IPS-11a (cell line): ENCODE results near the gene NHSL2.

ENCODE experiments used
- H3K4me3 ChIP-seq: one replicate; pipeline ENCODE4 v1.5.1; 2013; ENCODE audit warnings: low read depth, low read length, control low read depth

The NHSL2 gene

DNA sequence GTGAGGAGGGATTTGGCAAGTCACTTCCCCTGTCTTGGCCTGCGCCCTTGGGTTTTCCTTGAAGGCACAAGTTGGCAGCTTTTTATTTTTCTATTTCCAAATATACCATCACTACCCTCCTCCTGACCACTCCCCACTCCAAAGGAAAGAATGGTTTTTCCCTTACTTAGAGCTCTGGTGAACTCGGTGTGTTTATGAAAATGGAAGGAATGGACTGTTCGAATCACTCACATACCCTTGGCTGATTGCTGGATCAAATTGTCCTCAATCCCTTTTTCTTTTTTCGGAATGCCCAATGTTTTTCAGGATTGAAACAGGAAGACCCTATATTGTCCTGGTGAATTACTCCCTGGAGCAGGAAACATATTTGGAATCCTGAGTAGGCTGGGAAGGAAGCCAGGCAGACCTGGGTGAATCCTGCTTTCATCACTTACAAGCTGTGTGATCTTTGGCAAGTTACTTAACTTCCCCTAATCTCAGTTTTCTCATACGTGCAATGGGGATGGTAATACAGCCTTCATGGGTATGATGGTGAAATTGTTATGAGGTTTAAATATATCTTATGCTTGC is 150.4 kb downstream of the NHSL2 start:
- no peak overlapping the region for H3K4me3 ChIP-seq

DNA sequence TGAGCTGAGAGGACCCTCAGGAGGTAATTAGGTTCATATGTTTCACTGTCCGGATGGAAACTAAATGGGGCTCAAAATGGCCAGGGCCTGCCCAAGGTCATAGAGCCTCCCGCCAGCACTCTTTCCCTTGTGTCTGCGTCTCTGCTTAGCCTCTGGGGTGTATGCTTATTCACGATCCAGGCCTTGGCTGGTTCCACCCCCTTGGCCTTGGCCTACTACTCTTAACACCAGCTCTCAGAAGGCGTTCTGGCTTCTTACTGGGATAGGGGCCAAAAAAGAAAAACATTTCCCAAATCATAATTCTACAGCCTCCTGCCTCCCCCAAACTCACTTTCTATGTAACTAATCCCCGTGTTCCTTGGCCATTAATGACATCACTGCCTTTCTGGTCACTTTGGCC is 152.3 kb downstream of the NHSL2 start:
- no peak overlapping the region for H3K4me3 ChIP-seq

DNA sequence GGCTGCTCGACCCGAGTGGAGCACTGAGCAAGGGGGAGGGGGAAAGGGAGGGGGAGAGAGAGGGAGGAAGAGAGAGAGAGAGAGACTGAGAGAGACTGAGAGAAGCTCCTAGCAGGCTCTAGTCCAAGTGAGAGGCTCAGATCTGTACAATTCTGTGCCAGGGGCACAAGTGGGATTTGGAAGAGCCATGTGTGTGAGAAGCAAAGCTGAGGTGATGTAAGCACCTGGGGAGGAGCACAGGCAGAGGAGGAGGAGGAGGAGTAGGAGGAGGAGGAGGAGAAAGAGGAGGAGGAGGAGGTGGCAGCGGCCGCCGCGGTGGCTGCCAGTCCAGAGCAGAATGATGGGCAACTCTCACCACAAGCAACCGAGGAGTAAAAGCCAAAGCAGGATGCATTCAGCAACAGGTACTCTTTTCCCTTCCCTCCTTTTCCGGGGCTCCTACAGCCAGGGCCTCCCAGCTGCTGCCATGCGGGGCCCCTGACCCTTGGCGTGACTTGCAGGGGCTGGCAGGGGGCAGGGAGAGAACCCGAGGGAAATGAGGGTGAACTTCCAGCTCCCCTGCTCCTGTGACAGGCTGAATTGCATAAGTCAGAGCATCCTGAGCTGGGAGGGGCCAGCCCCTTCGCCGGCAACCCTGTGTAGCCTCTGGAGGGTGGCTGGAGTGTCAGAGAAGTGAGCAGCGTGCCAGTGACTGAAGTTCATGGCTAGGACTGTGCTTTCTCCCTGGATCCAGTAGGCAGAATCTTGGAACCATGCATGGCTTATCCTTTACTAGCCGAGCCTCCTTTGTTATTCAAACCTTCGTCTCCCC is 158.9 kb downstream of the NHSL2 start:
- no peak overlapping the region for H3K4me3 ChIP-seq

DNA sequence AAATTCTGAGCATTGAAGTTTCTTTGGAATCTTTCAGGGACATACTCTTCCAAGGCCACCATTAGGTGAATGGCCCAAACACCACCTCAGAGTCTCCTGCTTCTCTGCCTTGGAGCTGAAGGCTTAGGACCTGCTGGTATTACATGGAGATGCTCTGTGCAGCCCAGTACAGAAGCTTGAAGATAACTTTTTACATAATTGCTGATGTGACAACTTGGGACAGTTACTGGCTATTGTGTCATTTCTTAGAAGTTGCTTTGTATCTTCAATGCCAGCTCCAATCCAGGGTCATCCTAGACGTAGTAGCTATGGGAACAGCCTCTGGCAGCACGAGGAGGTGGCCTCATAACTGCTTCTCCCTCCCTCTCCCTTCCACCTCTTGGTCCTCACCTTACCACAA is 160.6 kb downstream of the NHSL2 start:
- no peak overlapping the region for H3K4me3 ChIP-seq

GRCh38 chrX:72073633-72074032 is 163.0 kb downstream of the NHSL2 start:
- no peak overlapping the region for H3K4me3 ChIP-seq

GRCh38 chrX:72078411-72078810 is 167.8 kb downstream of the NHSL2 start:
- H3K4me3 ChIP-seq: no peak overlapping the region

DNA sequence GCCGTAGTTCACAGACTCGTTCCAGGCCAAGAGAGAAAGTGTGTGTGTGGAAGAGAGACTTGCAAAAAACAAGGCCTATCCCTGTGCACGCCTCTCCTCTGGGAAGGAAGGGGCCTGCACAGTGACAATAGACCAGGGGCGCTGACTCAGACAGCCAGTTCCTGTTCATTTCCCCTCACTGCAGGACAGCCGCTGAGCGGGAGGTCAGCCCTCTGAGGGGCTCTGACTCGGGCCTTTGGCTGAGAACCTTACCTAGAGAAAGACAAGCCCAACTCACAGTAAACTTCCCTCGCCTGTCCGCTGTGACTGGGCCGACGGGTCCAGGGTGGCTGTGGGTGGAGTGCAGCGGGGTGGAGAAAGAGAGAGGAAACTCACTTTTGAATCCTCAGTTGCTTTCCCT is 169.0 kb downstream of the NHSL2 start:
- H3K4me3 ChIP-seq: no peak overlapping the region

- H3K4me3 ChIP-seq: no peak overlapping the region
Observed at GRCh38 chrX:72080150-72080549, 169.5 kb downstream of the NHSL2 start.

DNA sequence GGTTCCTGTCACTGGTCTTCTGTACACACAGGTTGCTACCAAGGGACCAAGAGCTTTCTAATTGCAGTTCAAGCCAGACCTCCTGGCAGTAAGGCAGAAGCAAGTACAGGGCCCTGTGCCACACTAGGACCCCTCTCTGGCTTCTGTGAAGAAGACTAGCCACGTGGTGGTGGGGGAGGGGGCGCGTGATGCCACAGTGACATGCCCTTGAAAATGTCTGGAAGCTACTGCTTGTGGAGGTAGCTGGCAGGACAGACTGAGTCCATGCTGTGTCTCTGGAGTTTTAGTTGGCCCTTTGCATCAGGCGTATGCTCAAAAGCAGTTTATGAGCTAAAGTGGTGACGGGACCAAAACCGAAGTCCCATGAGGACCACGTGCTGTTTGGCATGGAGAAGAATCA is 170.2 kb downstream of the NHSL2 start:
- no peak overlapping the region for H3K4me3 ChIP-seq

- no peak overlapping the region for H3K4me3 ChIP-seq
Observed at GRCh38 chrX:72081605-72082320, 171.1 kb downstream of the NHSL2 start.

DNA sequence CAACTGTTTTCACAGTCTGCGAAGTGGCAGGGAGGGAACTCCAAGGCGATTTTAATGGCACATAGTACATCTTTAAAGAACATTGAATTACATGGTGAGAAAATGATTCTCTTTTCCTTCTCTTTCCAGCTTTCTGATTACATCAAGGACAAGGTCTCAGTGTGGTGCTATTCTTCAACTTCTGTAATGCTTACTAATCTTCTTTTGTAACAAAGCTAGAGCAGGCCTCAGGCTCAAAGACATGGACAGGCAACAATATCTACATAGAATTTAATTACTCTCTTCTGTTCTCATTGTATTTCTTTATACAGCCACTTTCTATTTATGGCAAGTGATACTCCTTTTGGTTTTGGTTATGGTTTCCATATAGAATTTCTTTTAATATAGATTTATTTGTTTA is 172.6 kb downstream of the NHSL2 start:
- H3K4me3 ChIP-seq: no peak overlapping the region

DNA sequence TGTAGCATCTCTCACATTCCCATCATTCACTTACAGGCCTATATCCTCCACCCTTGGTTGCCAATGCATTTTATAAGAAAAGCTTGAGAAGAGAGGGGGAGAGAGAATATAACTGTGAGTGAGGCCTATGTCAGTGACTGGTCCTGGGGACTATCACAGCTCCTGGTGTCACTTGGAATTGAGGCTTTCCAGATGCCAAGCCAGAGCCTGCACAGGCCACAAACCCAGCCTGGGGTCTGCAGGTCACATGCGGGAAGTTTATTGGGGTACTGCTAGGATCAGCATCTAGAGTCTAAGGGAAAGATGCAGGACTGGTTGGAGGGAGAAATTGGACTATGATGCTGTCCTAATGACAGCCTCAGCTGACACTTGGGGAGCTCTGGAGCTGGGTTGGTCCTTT is 173.5 kb downstream of the NHSL2 start:
- no peak overlapping the region for H3K4me3 ChIP-seq

- no peak overlapping the region for H3K4me3 ChIP-seq
Observed at GRCh38 chrX:72086995-72087394, 176.3 kb downstream of the NHSL2 start.

DNA sequence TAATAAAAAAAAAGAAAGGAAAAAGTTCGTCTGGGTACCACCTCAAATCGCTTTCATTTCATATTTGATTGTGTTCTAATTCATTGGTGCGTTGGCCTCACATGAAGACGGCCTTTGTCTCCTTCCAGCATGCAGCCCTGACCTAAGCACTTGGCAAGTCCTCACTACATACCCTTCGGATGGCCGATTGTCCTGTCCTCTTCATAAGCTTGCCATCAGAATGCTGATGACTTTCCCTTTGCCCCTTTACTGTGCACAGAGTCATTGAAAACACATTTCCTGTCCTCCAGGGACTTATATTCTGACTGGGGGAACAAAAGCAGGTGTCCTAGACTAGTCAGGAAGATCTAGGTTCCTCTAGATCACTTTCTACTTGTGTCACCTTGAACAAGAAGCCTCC is 178.1 kb downstream of the NHSL2 start:
- H3K4me3 ChIP-seq: no peak overlapping the region

GRCh38 chrX:72089254-72089653 is 178.6 kb downstream of the NHSL2 start:
- no peak overlapping the region for H3K4me3 ChIP-seq

DNA sequence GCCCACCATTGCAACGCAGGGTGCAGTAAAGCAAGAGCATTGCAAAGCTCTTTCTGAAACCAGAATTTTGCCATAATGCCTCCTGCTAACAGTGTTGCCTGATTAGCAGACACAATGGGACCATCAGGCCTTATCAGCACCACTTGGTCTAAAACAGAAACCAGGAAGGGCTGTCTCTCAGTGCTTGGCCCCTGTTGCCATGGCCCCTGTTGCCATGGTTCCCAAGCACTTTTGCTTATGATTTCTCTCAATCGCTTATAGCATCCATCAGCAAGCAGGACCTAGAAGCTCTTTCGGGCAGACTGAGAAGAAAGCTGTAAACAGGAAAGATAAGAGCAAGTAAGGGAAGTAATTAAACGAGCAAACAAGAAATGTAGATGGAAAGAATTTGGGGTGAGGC is 184.2 kb downstream of the NHSL2 start:
- no peak overlapping the region for H3K4me3 ChIP-seq

- H3K4me3 ChIP-seq: no peak overlapping the region
Observed at GRCh38 chrX:72095370-72095769, 184.7 kb downstream of the NHSL2 start.

DNA sequence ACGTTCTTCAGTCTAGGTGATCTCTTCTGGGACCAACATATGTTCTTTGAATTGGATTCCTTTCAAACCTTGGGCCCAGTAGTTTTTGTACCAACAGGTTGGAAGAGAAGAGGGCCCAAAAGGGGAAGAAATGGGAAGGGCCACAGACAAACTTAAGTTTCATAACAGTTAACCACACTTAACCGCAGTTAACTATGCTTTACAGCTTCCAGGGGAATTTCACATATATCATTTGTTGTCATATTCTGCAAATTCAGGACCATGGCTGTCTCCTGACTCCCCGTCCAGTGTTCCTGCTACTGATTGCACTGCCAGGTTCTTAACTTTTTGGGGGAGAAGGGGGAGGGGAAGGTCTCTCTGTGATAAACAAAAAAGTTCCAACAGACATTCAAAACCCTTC is 186.5 kb downstream of the NHSL2 start:
- H3K4me3 ChIP-seq: no peak overlapping the region

DNA sequence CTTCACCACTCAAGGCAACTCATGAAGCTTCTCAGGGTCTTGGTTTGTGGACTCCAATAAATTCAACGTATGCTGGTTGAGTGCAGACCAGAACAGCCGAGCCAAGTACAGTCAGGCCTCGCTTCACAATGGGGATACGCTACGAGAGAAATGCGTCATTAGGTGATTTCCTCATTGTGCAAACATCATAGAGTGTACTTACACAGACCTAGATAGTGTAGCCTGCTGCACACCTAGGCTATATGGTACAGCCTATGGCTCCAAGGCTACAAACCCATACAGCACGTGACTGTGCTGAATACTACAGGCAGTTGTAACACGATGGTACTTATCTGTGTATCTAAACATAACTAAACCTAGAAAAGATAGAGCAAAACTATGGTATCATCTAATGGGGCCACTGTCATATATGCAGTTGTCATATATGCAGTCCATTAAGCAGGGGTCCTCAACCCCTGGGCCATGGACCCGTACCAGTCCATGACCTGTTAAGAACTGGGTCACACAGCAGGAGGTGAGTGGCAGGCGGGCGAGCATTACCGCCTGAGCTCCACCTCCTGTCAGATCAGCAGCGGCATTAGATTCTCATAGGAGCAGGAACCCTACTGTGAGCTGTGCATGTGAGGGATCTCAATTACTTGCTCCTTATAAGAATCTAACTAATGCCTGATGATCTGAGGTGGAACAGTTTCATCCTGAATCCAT is 189.6 kb downstream of the NHSL2 start:
- no peak overlapping the region for H3K4me3 ChIP-seq

DNA sequence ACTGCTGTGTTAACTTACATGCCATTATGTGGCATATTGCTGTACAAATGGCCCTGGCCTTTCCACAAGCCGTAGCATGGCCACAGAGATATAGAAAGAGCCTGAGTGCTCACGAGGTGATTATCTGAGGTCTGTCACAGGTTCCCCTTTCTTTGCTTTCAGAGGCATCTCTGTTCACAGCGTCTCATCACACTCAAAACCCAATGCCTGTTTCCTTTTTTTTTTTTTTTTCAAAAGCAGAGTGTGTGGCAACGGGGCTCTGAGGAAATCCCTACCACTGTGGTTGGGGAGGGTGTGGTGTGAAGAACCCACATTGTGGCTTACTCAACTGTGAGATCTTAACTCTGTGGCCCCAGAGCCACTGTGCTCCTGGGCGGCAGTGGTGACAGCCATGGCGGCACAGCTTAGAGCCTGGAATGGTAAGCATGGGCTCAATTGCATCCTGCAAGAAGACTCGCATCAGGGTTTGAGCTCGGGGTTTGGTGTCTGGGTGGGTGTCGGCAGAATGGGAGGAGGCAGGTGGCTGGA is 190.2 kb downstream of the NHSL2 start:
- H3K4me3 ChIP-seq: no peak overlapping the region

DNA sequence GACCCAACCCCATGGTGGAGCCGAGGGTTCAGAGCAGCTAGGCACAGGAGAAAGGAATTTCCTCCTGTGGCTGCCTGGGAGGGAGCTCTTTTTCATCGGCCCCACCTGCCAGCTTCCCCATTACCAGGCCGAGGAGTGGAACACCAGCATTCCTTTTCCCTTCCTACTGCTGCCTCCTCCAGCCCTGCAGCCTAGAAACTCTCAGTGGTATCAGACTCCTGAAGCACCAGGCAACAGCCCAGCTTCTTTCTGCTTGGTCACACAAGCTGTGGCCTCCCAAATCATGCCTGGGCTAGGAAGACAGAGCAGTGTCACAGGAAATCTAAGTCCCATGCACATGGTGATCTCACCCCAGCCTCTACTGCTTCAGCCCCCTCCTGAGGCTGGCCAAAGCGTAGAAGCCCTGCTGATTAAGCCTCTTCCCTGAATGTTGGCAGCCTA is 191.0 kb downstream of the NHSL2 start:
- H3K4me3 ChIP-seq: no peak overlapping the region
